Lower lobe of right lung (tissue), 2 donors: Measurements from ENCODE around the gene TRANK1. TPM values are rescaled to one million over a fixed set of nuclear protein-coding genes. Genes with fewer than 3 reads are reported as not detected.

Experiments used
- ATAC-seq, 2 donors: fragments of 200-7000 bp; cut with Tn5 transposase; one replicate each; pipeline ENCODE4 v1.9.1; 2020 to 2022; ENCODE audit warnings: mild to moderate bottlenecking in 2 of 2, moderate library complexity in 2 of 2
- DNase-seq: peaks from one replicate; pipeline ENCODE4 v3.0.0-alpha.2; 2020
- H3K27ac ChIP-seq: fragments of 200-600 bp; one replicate; pipeline ENCODE4 v1.8.0; 2022
- H3K27me3 ChIP-seq: fragments of 200-600 bp; one replicate; pipeline ENCODE4 v1.8.0; 2022; ENCODE audit warnings: low read depth
- H3K36me3 ChIP-seq: fragments of 200-600 bp; one replicate; pipeline ENCODE4 v1.8.0; 2022; ENCODE audit warnings: mild to moderate bottlenecking
- H3K4me1 ChIP-seq: fragments of 200-600 bp; one replicate; pipeline ENCODE4 v1.8.0; 2022
- H3K4me3 ChIP-seq: fragments of 200-600 bp; one replicate; pipeline ENCODE4 v1.8.0; 2022; ENCODE audit warnings: mild to moderate bottlenecking
- H3K9me3 ChIP-seq: fragments of 200-600 bp; one replicate; pipeline ENCODE4 v1.8.0; 2022
- intact Hi-C: fragments of 100-400 bp; cut with DNase I; formaldehyde crosslinking; loops from one replicate; pipeline ENCODE4 v1.11.0; 2022
- total RNA-seq: library from RNA; stranded (reverse); fragmentation: NEBNext Ultra II Directional; extraction: Animal tissue kit (Norgen Biotek cat#: 25700); gene quantifications from one replicate; pipeline ENCODE4 v1.2.1, GENCODE V29; 2021
- TF ChIP-seq, protein P1 (sequence below): fragments of 200-600 bp; IDR thresholded peaks from one replicate; pipeline ENCODE4 v1.8.0; 2022; ENCODE audit warnings: antibody characterized with exemption, mild to moderate bottlenecking
- donor health status: DM: no; HTN: yes; CAD: no; lungs with severe emphysema.

Gene TRANK1
- total RNA-seq, 1 donor from 2014 or later: 36.9 TPM

DNA sequence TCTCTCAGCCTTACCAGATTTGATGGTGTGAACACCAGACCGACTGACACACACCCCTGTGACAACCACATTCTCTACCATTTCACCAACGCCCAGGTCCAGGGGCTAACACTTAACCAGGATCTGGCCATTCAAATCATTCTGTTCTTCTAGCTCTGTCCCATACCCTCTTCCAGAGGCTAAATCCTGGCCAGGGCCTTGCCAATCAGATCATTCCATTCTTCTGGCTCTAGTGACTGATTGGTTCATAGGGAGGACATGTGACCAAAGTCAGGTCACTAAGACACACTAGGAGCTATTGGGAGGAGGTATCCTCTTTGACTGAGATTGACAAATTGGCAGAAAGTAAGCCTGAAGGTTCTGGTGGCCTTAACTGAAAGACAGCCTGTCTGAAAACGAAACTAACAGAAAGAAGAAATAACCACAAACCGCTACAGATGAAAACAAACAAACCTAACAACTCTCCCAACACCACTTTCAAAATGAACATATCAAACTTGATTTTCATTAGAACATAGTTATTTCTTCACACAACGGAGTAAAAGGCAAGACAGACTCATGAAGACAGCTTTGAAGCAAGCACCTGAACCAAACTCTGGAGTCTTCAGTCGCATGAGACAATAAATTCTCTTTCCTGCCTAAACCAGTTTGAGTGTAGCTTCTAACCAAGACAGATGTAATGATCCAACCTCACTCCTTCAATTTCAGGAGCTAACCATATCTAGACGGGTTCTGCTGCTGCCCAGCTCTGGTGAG, 68.5 kb downstream of the TRANK1 start:
- H3K4me3 ChIP-seq: no peak overlapping the region
- H3K36me3 ChIP-seq: peaks cover 12% of the 10 kb centered on the region
- peak; percentile 70 to 77 for ATAC-seq
- H3K27ac ChIP-seq: peak overlapping the region; percentile 26
- H3K4me1 ChIP-seq: peaks cover 6% of the 10 kb centered on the region
- TF ChIP-seq, protein P1, sequence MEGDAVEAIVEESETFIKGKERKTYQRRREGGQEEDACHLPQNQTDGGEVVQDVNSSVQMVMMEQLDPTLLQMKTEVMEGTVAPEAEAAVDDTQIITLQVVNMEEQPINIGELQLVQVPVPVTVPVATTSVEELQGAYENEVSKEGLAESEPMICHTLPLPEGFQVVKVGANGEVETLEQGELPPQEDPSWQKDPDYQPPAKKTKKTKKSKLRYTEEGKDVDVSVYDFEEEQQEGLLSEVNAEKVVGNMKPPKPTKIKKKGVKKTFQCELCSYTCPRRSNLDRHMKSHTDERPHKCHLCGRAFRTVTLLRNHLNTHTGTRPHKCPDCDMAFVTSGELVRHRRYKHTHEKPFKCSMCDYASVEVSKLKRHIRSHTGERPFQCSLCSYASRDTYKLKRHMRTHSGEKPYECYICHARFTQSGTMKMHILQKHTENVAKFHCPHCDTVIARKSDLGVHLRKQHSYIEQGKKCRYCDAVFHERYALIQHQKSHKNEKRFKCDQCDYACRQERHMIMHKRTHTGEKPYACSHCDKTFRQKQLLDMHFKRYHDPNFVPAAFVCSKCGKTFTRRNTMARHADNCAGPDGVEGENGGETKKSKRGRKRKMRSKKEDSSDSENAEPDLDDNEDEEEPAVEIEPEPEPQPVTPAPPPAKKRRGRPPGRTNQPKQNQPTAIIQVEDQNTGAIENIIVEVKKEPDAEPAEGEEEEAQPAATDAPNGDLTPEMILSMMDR: no peak
- DNase-seq: no peak
- H3K9me3 ChIP-seq: no peaks in the 10 kb centered on the region
- intact Hi-C loops: no loop called here
- no peaks in the 10 kb centered on the region for H3K27me3 ChIP-seq

DNA sequence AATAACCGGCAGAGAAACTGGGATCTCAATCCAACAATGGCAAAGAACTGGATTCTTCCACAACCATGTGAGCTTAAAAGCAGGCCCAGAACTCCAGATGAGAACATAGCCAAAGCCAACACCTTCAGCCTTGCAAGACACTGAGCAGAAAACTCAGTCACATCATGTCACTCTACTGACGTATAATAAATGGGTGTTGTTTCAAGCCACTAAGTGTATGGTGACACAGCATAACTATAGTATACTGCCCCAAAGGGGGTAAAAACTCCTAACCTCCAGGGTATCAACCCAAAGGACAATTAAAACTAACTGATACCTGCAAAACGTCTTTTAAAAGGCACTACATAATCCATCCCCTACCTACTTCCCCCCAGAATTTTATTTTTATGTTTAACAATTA, 69.5 kb downstream of the TRANK1 start:
- intact Hi-C loops: no loop called here
- H3K27ac ChIP-seq: no peak overlapping the region
- H3K4me3 ChIP-seq: no peak overlapping the region
- peaks cover 15% of the 10 kb centered on the region for H3K36me3 ChIP-seq
- ATAC-seq (no peak), DNase-seq (no peak)
- peaks cover 6% of the 10 kb centered on the region for H3K4me1 ChIP-seq
- TF ChIP-seq, protein P1: no peak
- no peaks in the 10 kb centered on the region for H3K27me3 ChIP-seq
- no peaks in the 10 kb centered on the region for H3K9me3 ChIP-seq

- Histone ChIP-seq H3K27me3 (no peaks in the 10 kb centered on the region), H3K4me1 (peaks cover 6% of the 10 kb centered on the region), H3K4me3 (no peak overlapping the region), H3K36me3 (peaks cover 21% of the 10 kb centered on the region), H3K27ac (no peak overlapping the region), H3K9me3 (no peaks in the 10 kb centered on the region)
- no peak for ATAC-seq
- TF ChIP-seq, protein P1: no peak
- DNase-seq: no peak
- intact Hi-C loops: no loop called here
Observed at GRCh38 chr3:36874424-36874823, 70.4 kb downstream of the TRANK1 start.

DNA sequence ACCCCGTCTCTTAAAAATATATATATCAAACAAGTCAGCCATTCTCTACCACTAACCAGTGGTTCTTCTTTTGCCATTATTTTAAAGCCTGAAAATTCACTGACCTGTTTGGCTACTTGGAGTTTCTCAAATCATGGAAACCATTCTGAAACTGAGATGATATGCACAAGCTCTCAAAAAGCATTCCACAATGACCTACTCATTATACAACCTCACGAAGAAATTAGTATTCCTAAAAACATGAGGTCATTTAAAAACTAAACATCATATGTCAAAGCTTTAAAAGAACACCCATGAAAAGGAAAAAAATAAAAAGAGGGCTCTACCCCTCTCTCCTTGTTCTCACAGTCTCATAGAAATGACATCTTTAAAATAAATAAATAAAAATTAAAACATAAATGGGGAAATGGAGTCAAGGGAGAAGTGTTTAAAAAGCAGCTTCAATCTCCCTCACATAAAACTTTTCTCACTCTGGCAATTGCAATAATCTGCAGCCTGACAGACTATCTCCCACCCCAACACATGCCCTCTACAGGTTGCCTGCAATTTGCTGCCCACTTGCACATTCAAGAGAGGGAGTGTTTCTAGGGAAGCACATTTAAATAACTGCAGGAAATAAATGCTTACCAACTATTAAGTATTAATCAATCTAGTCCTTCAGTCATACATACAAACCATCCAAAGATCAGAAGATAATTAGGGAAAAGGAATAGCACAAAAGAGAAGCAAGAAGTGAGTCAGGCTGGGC, 73.3 kb downstream of the TRANK1 start:
- TF ChIP-seq, protein P1: no peak

GRCh38 chr3:36868614-36869436, 76.0 kb downstream of the TRANK1 start:
- Histone ChIP-seq H3K4me1 (no peaks in the 10 kb centered on the region), H3K4me3 (no peak overlapping the region), H3K36me3 (peaks cover 28% of the 10 kb centered on the region), H3K27ac (no peak overlapping the region), H3K27me3 (no peaks in the 10 kb centered on the region), H3K9me3 (no peaks in the 10 kb centered on the region)
- intact Hi-C loops: loop anchor here (10.0 kb wide), 1 partner anchor 134 kb away; no protein-coding TSS in a partner anchor
- ATAC-seq (peak; percentile 80 to 82), DNase-seq (no peak)
- TF ChIP-seq, protein P1: peak; percentile 81

More for the DNA sequence above, 73.3 kb downstream of the TRANK1 start:
- H3K27me3 ChIP-seq: no peaks in the 10 kb centered on the region
- DNase-seq (no peak), ATAC-seq (no peak)
- no peaks in the 10 kb centered on the region for H3K9me3 ChIP-seq
- H3K27ac ChIP-seq: no peak overlapping the region
- H3K4me3 ChIP-seq: no peak overlapping the region
- H3K4me1 ChIP-seq: peaks cover under 1% of the 10 kb centered on the region
- H3K36me3 ChIP-seq: peaks cover 21% of the 10 kb centered on the region
- intact Hi-C loops: no loop called here
